Activated T-helper 2 cell treated with anti-CD3 and anti-CD28 coated beads, Interferon-gamma antibody, Interleukin-2, Interleukin-4, amounts not matched to agents 10 μg/mL and 5 μg/mL and 100 μg/mL, durations not matched to agents 14 hours and 24 hours and 36 hours (primary cell): ENCODE results near the gene GPR160. TPM values are rescaled to one million over a fixed set of nuclear protein-coding genes. Genes with fewer than 3 reads are reported as not detected.
A peak's percentile ranks its signal among the peaks of the same experiment; 100 is the strongest.
"Not testable (repeated sequence)": the region's sequence is repeated elsewhere in the genome, so short reads cannot be mapped to it uniquely, and the experiment has no call there.

Source experiments
- DNase-seq: peaks from one replicate; pipeline ENCODE4 v3.0.0; 2021; ENCODE audit warnings: low spot score
- H3K27ac Mint-ChIP-seq: one replicate; pipeline ENCODE4 v1.8.0; 2021; ENCODE audit warnings: mixed read lengths
- H3K27me3 Mint-ChIP-seq: one replicate; pipeline ENCODE4 v1.8.0; 2021; ENCODE audit warnings: low read depth, mixed read lengths
- H3K36me3 Mint-ChIP-seq: one replicate; pipeline ENCODE4 v1.8.0; 2021; ENCODE audit warnings: low read depth, mixed read lengths
- H3K4me1 Mint-ChIP-seq: one replicate; pipeline ENCODE4 v1.8.0; 2021; ENCODE audit warnings: low read depth, mixed read lengths
- H3K4me3 Mint-ChIP-seq: one replicate; pipeline ENCODE4 v1.8.0; 2021; ENCODE audit warnings: low read depth, mild to moderate bottlenecking, moderate library complexity, mixed read lengths
- H3K9me3 Mint-ChIP-seq: one replicate; pipeline ENCODE4 v1.8.0; 2021; ENCODE audit warnings: mixed read lengths
- intact Hi-C: fragments of 100-400 bp; cut with micrococcal nuclease; formaldehyde crosslinking; loops from one replicate; pipeline ENCODE4 v1.15.1; 2023
- total RNA-seq: library from RNA; stranded (reverse); gene quantifications from 2 replicates; pipeline ENCODE4 v1.2.3, GENCODE V29; 2022

Gene GPR160
- total RNA-seq, 1 donor from 2014 or later: 9.6 TPM

DNA sequence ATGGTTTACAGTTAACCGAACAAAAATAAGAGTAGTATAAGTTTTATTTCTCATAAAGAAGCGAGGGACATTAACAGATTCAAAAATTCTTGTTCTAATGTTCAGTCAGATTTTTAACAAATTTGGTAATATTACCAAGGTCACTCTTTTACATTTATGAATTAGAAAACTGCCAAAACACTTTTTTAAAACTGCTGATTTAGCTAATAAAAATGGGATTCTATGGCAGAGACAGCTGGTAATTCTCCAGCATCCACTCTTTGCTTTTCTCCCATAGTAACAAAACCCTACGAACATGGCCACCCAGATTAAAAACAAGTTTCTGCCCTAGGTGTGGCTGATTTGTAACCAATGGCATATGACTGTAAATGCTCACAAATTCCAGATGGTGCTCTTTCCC, 71.2 kb downstream of the GPR160 start:
- no peaks in the 10 kb centered on the region for H3K9me3 Mint-ChIP-seq
- no peaks in the 10 kb centered on the region for H3K27me3 Mint-ChIP-seq
- intact Hi-C loops: no loop called here
- H3K36me3 Mint-ChIP-seq: peaks cover 64% of the 10 kb centered on the region
- peaks cover 16% of the 10 kb centered on the region for H3K4me1 Mint-ChIP-seq
- DNase-seq: no peak
- H3K4me3 Mint-ChIP-seq: no peak overlapping the region
- H3K27ac Mint-ChIP-seq: peak overlapping the region; percentile 22

DNA sequence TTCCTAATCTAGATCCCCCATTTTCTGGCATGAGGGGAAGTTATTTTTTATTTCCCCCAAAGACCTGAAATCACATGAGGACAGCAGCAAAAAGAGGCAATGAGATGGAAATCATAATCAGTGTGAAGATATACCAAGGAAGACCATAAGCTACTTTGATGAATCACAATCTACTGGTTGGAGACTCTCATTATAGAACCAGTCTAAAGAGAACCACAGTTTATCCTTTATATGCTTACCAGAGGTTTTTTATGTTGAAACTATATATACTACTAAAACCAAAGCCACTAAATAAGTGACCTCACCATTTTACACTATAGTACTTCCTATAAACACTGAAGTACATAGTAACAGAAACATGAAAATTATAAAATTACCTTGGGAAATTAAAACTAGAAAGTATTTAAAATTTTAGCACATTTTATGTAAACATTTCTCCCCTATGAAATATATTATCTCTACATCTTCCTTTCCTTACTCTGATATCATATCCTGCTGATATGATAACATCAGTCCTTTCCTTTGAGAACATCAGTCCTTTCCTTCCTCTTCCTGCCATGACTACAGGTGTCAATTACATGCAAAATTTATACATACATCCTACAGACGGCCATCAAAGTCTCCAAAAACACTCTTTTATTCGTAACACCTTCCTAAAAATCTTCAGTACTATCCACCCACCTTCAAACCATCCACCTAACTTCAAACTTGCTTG, 71.9 kb downstream of the GPR160 start:
- H3K27ac Mint-ChIP-seq: peak overlapping the region; percentile 20
- intact Hi-C loops: no loop called here
- no peaks in the 10 kb centered on the region for H3K27me3 Mint-ChIP-seq
- DNase-seq: no peak
- peaks cover 16% of the 10 kb centered on the region for H3K4me1 Mint-ChIP-seq
- peaks cover 62% of the 10 kb centered on the region for H3K36me3 Mint-ChIP-seq
- no peaks in the 10 kb centered on the region for H3K9me3 Mint-ChIP-seq
- H3K4me3 Mint-ChIP-seq: no peak overlapping the region

DNA sequence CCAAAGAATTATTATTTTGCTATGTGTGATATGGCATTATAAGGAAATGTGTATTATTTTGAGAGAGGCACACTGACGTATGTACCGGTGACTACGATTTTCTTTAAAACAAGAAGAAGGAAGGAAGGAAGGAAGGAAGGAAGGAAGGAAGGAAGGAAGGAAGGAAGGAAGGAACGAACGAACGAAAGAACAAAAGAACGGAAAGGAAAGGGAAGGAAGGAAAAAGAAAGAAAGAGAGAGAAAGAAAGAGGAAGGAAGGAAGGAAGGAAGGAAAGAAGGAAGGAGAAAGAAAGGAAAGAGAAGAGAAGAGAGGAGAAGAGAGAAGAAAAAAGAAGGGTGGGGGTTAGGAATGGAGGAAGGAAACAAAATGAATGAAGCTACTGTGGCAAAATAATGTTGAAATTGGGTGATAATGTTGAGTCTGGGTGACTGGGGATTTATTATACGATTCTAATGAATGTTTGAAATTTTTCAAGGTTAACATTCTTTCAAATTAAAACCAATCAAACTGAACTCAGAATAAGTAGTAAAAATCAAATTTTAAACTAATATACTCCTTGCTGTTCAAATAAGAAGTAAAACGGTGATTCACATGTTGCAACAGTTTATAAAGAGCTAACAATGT, 73.5 kb downstream of the GPR160 start:
- Mint-ChIP-seq H3K4me1 (peaks cover 16% of the 10 kb centered on the region), H3K36me3 (peaks cover 64% of the 10 kb centered on the region), H3K9me3 (no peaks in the 10 kb centered on the region), H3K27ac (no peak overlapping the region), H3K4me3 (no peak overlapping the region), H3K27me3 (no peaks in the 10 kb centered on the region)
- DNase-seq: no peak
- intact Hi-C loops: no loop called here

DNA sequence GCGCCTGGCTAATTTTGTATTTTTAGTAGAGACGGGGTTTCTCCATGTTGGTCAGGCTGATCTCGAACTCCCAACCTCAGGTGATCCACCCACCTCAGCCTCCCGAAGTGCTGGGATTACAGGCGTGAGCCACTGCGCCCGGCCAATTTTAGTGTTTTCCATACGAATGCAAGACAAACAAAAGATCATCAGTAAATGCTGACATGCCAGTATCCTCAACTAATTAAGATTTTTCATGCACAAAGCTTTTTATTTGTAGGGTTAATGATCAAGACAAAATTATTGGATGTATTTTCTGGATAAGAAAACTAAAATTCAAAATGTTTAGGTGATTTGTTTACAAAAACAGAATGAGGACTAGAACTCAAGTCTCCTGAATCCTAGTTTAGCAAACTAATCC, 76.4 kb downstream of the GPR160 start:
- Mint-ChIP-seq H3K4me1 (peaks cover 14% of the 10 kb centered on the region), H3K36me3 (peaks cover 49% of the 10 kb centered on the region)
- H3K4me3 Mint-ChIP-seq, H3K27ac Mint-ChIP-seq, intact Hi-C loops, DNase-seq, H3K27me3 Mint-ChIP-seq, H3K9me3 Mint-ChIP-seq: not testable (repeated sequence)

DNA sequence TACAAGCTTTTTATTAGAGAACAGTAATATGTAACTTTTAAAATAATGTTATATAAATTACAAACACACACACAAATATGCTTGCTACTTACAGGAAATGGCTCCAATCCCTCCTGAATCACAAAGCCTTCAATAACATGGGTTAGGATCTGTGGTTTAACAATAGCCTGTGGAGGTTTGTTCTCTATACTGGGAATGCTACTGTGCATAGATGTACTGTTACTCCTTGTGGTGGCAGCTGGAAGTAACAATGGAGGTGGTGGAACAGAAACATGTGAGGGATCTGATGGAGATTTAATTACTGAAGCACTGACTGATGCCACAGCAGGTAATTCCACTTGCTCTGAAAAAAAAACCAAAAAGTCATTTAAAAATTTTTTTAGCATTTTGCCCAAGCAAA, 79.3 kb downstream of the GPR160 start:
- intact Hi-C loops: no loop called here
- no peak for DNase-seq
- Mint-ChIP-seq H3K4me1 (peaks cover 3% of the 10 kb centered on the region), H3K4me3 (no peak overlapping the region), H3K27me3 (no peaks in the 10 kb centered on the region), H3K9me3 (no peaks in the 10 kb centered on the region), H3K36me3 (peaks cover 51% of the 10 kb centered on the region), H3K27ac (no peak overlapping the region)

DNA sequence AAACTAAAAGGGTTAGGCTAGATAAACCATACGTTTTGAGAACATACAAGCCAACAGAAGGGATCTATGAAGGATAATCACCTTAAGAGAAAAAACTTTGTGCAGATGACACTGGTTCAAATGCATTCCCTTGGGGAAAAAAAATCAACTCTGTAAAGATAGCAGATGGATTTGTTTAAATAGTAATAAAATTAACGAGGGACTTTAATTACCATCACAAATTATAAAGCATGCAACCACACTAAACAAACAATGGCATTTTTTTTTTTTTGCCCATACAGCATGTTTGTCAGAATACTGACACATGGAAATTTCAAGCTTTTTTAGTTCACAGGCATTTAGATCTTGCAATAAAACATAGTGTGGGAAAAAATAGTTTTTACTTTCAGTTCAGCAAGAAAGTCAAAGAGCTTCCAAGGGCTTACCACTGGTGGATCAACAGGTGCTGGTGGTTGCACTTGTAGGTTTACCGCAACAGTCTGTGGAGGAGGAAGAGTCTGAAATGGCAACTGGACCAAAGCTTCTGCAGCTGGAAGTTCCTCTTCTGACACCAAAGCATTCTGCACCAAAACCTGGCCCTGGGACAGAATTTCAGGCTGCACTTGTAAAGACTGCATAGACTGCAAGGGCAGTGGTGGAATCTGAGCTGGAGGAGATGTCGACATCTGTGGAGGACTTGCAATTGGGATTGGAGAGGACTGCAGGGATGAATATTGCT, 90.6 kb downstream of the GPR160 start:
- peak overlapping the region; percentile 48 for H3K4me3 Mint-ChIP-seq
- H3K27ac Mint-ChIP-seq: peak overlapping the region; percentile 72
- no peaks in the 10 kb centered on the region for H3K27me3 Mint-ChIP-seq
- peaks cover 5% of the 10 kb centered on the region for H3K9me3 Mint-ChIP-seq
- peaks cover 16% of the 10 kb centered on the region for H3K4me1 Mint-ChIP-seq
- intact Hi-C loops: loop anchor here (5.0 kb wide), 1 partner anchor 54 kb away; the partner anchor contains the start of gene PHC3
- peak; percentile 18 for DNase-seq
- peaks cover 47% of the 10 kb centered on the region for H3K36me3 Mint-ChIP-seq

DNA sequence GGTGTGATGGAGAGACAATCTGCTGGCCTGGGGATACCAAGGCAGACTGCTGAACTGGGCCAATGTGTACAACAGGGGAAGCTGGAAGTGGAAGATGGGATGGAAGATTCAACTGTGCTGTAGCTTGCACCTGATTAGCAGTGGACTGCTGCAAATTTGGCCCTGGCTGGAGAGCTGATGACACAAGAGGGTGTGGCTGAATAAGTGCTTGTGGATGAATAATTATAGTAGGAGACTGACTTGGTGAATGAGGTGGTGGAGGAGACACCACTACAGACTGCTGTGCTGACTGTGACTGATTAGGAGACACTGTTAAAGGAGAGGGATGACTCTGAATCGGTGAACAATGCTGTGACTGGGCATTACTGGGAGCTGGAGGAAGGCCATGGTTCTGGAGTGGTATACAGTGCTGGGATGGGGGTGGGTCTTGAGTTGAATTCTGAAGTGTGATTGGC, 91.2 kb downstream of the GPR160 start:
- H3K4me3 Mint-ChIP-seq: peak overlapping the region; percentile 48
- peak overlapping the region; percentile 72 for H3K27ac Mint-ChIP-seq
- DNase-seq: no peak
- H3K36me3 Mint-ChIP-seq: peaks cover 52% of the 10 kb centered on the region
- H3K27me3 Mint-ChIP-seq: no peaks in the 10 kb centered on the region
- intact Hi-C loops: loop anchor here (5.0 kb wide), 1 partner anchor 53 kb away; the partner anchor contains the start of gene PHC3
- peaks cover 11% of the 10 kb centered on the region for H3K9me3 Mint-ChIP-seq
- peaks cover 18% of the 10 kb centered on the region for H3K4me1 Mint-ChIP-seq

DNA sequence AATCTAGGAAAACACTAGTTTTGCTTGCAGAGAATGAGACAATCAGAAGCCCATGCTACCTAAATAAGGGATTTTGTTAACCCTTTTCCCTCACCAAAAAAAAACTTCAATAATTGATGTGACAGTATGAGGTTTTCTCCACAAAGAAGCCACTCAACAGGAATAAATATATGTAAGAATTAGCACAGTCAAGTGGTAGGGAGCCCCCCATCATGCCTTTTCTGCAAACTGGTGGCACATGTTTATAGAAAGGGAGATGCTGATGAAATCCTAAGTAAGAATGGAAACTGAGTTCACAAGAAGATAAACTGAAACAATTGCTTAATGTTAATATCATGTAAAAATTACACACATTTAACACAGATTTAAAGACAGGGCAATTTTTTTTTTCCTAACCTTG, 92.7 kb downstream of the GPR160 start:
- Mint-ChIP-seq H3K4me3 (no peak overlapping the region), H3K4me1 (peaks cover 21% of the 10 kb centered on the region), H3K27ac (no peak overlapping the region), H3K27me3 (no peaks in the 10 kb centered on the region), H3K36me3 (peaks cover 60% of the 10 kb centered on the region), H3K9me3 (peaks cover 17% of the 10 kb centered on the region)
- intact Hi-C loops: no loop called here
- no peak for DNase-seq

DNA sequence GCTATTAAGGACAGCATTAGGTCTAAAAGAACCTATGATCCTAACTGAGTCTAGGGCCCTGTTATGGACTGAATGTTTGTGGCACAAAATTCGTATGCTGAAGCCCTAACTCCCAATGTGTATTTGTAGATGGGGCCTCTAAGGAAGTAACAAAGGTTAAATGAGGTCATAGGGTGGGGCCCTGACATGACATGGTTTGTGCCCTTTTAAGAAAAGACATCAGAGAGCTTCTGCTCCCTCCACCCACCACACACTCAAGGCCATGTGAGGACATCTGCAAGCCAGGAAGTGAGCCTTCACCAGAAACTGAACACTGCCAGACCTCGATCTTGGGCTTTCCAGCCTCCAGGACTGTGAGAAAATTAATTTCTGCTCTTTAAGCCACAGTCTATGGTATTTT, 94.5 kb downstream of the GPR160 start:
- Mint-ChIP-seq H3K27ac (no peak overlapping the region), H3K9me3 (peaks cover 17% of the 10 kb centered on the region)
- intact Hi-C loops: no loop called here

More for the DNA sequence above, 94.5 kb downstream of the GPR160 start:
- no peak for DNase-seq
- Mint-ChIP-seq H3K36me3 (peaks cover 68% of the 10 kb centered on the region), H3K4me3 (no peak overlapping the region), H3K4me1 (peaks cover 25% of the 10 kb centered on the region), H3K27me3 (no peaks in the 10 kb centered on the region)

Other genes starting within 250 kb of the GPR160 start
- 0.16 TPM in 2 replicates for gene LRRIQ4, start 225.1 kb upstream of the GPR160 start, total RNA-seq
- gene LRRC34, start 225.1 kb upstream of the GPR160 start, total RNA-seq: 5.6 and 5.9 TPM in 2 replicates
- 0.07 TPM in 1 of 2 replicates, not detected in the other for gene LRRC31, start 168.1 kb upstream of the GPR160 start, total RNA-seq
- not detected in 2 replicates for gene SAMD7, start 126.4 kb upstream of the GPR160 start, total RNA-seq
- gene SEC62, start 71.2 kb upstream of the GPR160 start, total RNA-seq: 74.2 and 78.4 TPM in 2 replicates
- 48.3 and 52.0 TPM in 2 replicates for gene PHC3, start 143.7 kb downstream of the GPR160 start, total RNA-seq
- gene PRKCI, start 184.4 kb downstream of the GPR160 start, total RNA-seq: 24.7 and 32.4 TPM in 2 replicates